HPDE6-E6E7 (cell line): ENCODE measurements around the gene UTP11.

Experiments used
- DNase-seq: peaks from one replicate; pipeline ENCODE4 v3.0.0; 2011; ENCODE audit warnings: missing footprints; ENCODE audit errors: extremely low spot score

The UTP11 gene

GRCh38 chr1:38003261-38004250, 9.0 kb upstream of the UTP11 start:
- no peak for DNase-seq

GRCh38 chr1:38004284-38005108, 8.0 kb upstream of the UTP11 start:
- DNase-seq, result no peak

GRCh38 chr1:38005195-38006007, 7.1 kb upstream of the UTP11 start, which contains the start of gene FHL3:
FHL3 (minus strand) TSS chr1:38005514; CDS start chr1:37999412, 6,102 bp downstream.
- no peak for DNase-seq

GRCh38 chr1:38006008-38006828, 6.3 kb upstream of the UTP11 start:
- no peak for DNase-seq

- DNase-seq, result no peak
Observed at GRCh38 chr1:38009088-38009840, 3.3 kb upstream of the UTP11 start.

- no peak for DNase-seq
Observed at GRCh38 chr1:38009841-38010180, 2.7 kb upstream of the UTP11 start.

- DNase-seq, result no peak
Observed at GRCh38 chr1:38013227-38013622, 691 bp downstream of the UTP11 start.

- DNase-seq, result no peak
Observed at GRCh38 chr1:38014171-38014570, 1.6 kb downstream of the UTP11 start.

- DNase-seq, result no peak
Observed at GRCh38 chr1:38014724-38015424, 2.3 kb downstream of the UTP11 start.

GRCh38 chr1:38015978-38016725, 3.6 kb downstream of the UTP11 start:
- DNase-seq, result no peak

GRCh38 chr1:38018864-38019343, 6.4 kb downstream of the UTP11 start:
- no peak for DNase-seq

- no peak for DNase-seq
Observed at GRCh38 chr1:38020396-38020795, 7.9 kb downstream of the UTP11 start.

- no peak for DNase-seq
Observed at GRCh38 chr1:38021969-38022368, 9.4 kb downstream of the UTP11 start.

- DNase-seq, result no peak
Observed at GRCh38 chr1:38022810-38023209, 10.3 kb downstream of the UTP11 start.

- no peak for DNase-seq
Observed at GRCh38 chr1:38025233-38025632, 12.7 kb downstream of the UTP11 start.

GRCh38 chr1:38025664-38026063, 13.1 kb downstream of the UTP11 start:
- no peak for DNase-seq

- DNase-seq, result peak; percentile 82
Observed at GRCh38 chr1:38026592-38027200, 14.2 kb downstream of the UTP11 start.
